Central memory CD8-positive, alpha-beta T cell (primary cell): ENCODE data around the gene F12.

Experiments used
- ATAC-seq: fragments of 150-1000 bp; cut with Tn5 transposase; replicated peaks from 2 replicates; pipeline ENCODE4 v1.10.0; 2022; ENCODE audit warnings: mild to moderate bottlenecking, moderate FRiP score, moderate number of reproducible peaks; ENCODE audit not compliant: poor library complexity, severe bottlenecking; ENCODE audit errors: extremely low read depth
- DNase-seq, 2 donors: peaks; one replicate each; pipeline ENCODE4 v3.0.0; 2021; ENCODE audit warnings: low spot score in 2 of 2
- H3K27ac Mint-ChIP-seq: one replicate; pipeline ENCODE4 v1.8.0; 2022; ENCODE audit warnings: low read depth, mild to moderate bottlenecking, moderate library complexity, mixed read lengths
- H3K27me3 Mint-ChIP-seq: one replicate; pipeline ENCODE4 v1.8.0; 2022; ENCODE audit warnings: mixed read lengths
- H3K36me3 Mint-ChIP-seq: one replicate; pipeline ENCODE4 v1.8.0; 2022; ENCODE audit warnings: mild to moderate bottlenecking, moderate library complexity, mixed read lengths; ENCODE audit not compliant: insufficient read depth
- H3K4me1 Mint-ChIP-seq: one replicate; pipeline ENCODE4 v1.8.0; 2022; ENCODE audit warnings: mixed read lengths
- H3K4me3 Mint-ChIP-seq: one replicate; pipeline ENCODE4 v1.8.0; 2022; ENCODE audit warnings: mild to moderate bottlenecking, moderate library complexity, mixed read lengths
- H3K9me3 Mint-ChIP-seq: one replicate; pipeline ENCODE4 v1.8.0; 2022; ENCODE audit warnings: mixed read lengths

The F12 gene

GRCh38 chr5:177443144-177443983, 34.0 kb upstream of the F12 start:
- H3K9me3 Mint-ChIP-seq = no peaks in the 10 kb centered on the region
- DNase-seq (no peak), ATAC-seq (no peak)
- H3K4me1 Mint-ChIP-seq = peaks cover 55% of the 10 kb centered on the region
- no peak overlapping the region for H3K4me3 Mint-ChIP-seq
- peak overlapping the region; percentile 98 for H3K27ac Mint-ChIP-seq
- peaks cover 30% of the 10 kb centered on the region for H3K36me3 Mint-ChIP-seq
- no peaks in the 10 kb centered on the region for H3K27me3 Mint-ChIP-seq

GRCh38 chr5:177442066-177442826, 32.9 kb upstream of the F12 start:
- Mint-ChIP-seq H3K4me3 (no peak overlapping the region), H3K4me1 (peaks cover 57% of the 10 kb centered on the region), H3K27me3 (no peaks in the 10 kb centered on the region), H3K9me3 (no peaks in the 10 kb centered on the region), H3K27ac (peak overlapping the region; percentile 68), H3K36me3 (peaks cover 37% of the 10 kb centered on the region)
- DNase-seq (no peak), ATAC-seq (no peak)

GRCh38 chr5:177440990-177441780, 31.8 kb upstream of the F12 start:
- peak overlapping the region; percentile 68 for H3K27ac Mint-ChIP-seq
- H3K27me3 Mint-ChIP-seq = no peaks in the 10 kb centered on the region
- peaks cover 45% of the 10 kb centered on the region for H3K36me3 Mint-ChIP-seq
- H3K4me1 Mint-ChIP-seq = peaks cover 64% of the 10 kb centered on the region
- ATAC-seq = no peak
- no peak overlapping the region for H3K4me3 Mint-ChIP-seq
- no peaks in the 10 kb centered on the region for H3K9me3 Mint-ChIP-seq
- DNase-seq = no peak

DNA sequence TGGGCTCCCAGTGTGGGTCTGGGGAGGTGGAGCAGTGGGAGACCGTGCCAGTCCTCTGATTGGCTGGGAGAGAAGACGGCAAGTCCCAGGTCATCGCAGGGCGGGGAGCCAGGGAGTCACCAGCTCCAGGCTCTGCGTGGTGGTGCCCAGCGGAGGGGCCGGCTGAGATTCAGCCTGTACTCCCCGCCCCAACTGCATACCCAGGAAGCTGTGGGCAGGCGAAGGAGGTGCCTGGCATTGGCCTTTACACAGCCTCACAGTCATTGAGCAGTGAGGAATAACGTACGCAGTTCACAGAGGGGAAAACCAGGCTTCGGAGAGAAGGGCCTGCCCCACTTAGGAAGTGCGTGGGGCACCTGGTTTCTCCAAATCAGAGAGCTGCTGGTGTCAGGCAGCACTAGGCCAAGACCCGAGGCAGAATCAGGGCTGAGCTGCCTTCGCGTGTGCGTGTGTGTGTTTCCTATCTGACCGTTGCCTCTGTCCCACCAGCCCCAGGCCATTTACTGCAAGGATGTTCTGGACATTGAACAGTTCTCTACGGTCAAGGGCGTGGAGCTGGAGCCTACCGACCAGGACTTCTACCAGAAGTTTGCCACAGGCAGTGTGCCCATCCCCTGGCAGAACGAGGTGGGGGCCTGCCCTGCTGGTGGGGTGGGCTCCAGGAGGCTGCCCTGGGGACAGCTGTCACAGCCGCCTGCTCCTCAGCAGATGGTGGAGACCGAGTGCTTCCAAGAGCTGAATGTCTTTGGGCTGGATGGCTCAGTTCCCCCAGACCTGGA, 31.0 kb upstream of the F12 start:
- Mint-ChIP-seq H3K36me3 (peaks cover 50% of the 10 kb centered on the region), H3K4me1 (peaks cover 56% of the 10 kb centered on the region), H3K4me3 (peak overlapping the region; percentile 20), H3K27me3 (no peaks in the 10 kb centered on the region), H3K9me3 (no peaks in the 10 kb centered on the region), H3K27ac (peak overlapping the region; percentile 84)
- peak; percentile 64 for ATAC-seq
- no peak for DNase-seq

- no peak for DNase-seq
- ATAC-seq = no peak
- H3K36me3 Mint-ChIP-seq = peaks cover 56% of the 10 kb centered on the region
- no peak overlapping the region for H3K4me3 Mint-ChIP-seq
- no peaks in the 10 kb centered on the region for H3K9me3 Mint-ChIP-seq
- H3K4me1 Mint-ChIP-seq = peaks cover 48% of the 10 kb centered on the region
- no peaks in the 10 kb centered on the region for H3K27me3 Mint-ChIP-seq
- H3K27ac Mint-ChIP-seq = peak overlapping the region; percentile 84
Observed at GRCh38 chr5:177439518-177440053, 30.2 kb upstream of the F12 start.

DNA sequence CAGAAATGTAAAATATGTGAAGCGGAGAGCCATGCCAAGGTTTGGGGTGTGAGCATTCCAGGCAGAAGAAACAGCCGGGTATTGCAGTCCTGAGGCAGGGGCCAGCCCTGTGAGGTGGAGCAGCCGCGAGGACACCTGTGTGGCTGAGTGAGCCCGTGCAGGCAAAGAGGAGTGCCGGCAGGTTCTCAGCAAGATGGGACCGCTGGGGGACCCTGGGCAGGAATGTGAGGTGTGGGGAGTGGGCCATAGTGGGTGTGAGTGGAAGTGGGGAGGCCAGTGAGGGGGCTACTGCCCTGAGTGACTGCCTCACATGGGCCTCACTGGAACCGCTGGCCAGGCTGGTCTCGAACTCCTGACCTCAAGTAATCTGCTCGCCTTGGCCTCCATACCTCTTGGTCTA, 29.1 kb upstream of the F12 start:
- DNase-seq (no peak), ATAC-seq (no peak)
- H3K9me3 Mint-ChIP-seq = no peaks in the 10 kb centered on the region
- H3K27me3 Mint-ChIP-seq = no peaks in the 10 kb centered on the region
- H3K4me1 Mint-ChIP-seq = peaks cover 45% of the 10 kb centered on the region
- H3K4me3 Mint-ChIP-seq = no peak overlapping the region
- peak overlapping the region; percentile 16 for H3K27ac Mint-ChIP-seq
- H3K36me3 Mint-ChIP-seq = peaks cover 65% of the 10 kb centered on the region

DNA sequence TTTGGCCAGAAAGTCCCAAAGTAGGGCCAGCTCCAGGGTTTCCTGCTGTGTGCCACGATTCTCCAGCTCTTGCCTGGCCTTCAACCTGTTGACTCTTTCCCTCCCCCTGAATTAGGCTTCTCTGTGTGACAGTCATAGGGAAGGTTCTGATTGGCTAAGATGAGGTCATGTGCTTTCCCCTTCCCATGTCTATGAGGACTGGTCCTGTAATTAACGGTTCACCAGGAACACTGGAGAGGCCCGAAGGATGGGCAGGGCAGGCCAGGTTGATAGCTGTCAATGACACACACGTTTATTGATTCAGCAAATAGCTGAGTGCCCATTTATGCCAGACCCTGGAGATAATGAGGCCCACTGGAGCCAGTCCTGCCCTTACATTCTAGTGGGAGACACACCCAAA, 28.3 kb upstream of the F12 start:
- H3K4me1 Mint-ChIP-seq = peaks cover 43% of the 10 kb centered on the region
- peaks cover 70% of the 10 kb centered on the region for H3K36me3 Mint-ChIP-seq
- H3K4me3 Mint-ChIP-seq = no peak overlapping the region

DNA sequence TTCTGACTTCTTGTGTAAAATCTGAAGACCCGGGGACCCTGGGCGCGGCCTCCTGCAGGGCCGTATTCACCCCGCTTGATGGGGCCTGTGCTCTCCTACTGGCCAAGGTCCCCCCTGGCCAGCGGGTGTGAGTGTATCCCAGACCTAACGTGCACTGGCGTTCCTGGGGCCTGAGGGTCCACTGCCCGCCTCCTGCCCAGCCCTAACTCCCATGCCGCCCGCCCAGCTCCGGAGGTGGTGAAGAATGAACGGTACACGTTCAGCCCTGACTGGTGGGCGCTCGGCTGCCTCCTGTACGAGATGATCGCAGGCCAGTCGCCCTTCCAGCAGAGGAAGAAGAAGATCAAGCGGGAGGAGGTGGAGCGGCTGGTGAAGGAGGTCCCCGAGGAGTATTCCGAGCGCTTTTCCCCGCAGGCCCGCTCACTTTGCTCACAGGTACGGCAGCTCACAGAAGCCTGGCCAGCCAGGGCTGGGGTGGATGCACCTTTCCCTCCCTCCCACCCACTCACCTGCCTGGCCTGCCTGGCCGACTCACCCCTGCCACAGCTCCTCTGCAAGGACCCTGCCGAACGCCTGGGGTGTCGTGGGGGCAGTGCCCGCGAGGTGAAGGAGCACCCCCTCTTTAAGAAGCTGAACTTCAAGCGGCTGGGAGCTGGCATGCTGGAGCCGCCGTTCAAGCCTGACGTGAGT, 26.6 kb upstream of the F12 start:
- Mint-ChIP-seq H3K4me3 (no peak overlapping the region), H3K36me3 (peaks cover 76% of the 10 kb centered on the region), H3K27ac (peak overlapping the region; percentile 73), H3K9me3 (no peaks in the 10 kb centered on the region), H3K4me1 (peaks cover 51% of the 10 kb centered on the region), H3K27me3 (no peaks in the 10 kb centered on the region)
- DNase-seq (no peak), ATAC-seq (no peak)

More for the DNA sequence above, 28.3 kb upstream of the F12 start:
- no peaks in the 10 kb centered on the region for H3K9me3 Mint-ChIP-seq
- H3K27ac Mint-ChIP-seq = peak overlapping the region; percentile 16
- no peak for ATAC-seq
- no peak for DNase-seq
- no peaks in the 10 kb centered on the region for H3K27me3 Mint-ChIP-seq

- Mint-ChIP-seq H3K27me3 (no peaks in the 10 kb centered on the region), H3K4me3 (peak overlapping the region; percentile 80), H3K27ac (no peak overlapping the region), H3K36me3 (peaks cover 82% of the 10 kb centered on the region), H3K4me1 (peaks cover 55% of the 10 kb centered on the region), H3K9me3 (no peaks in the 10 kb centered on the region)
- ATAC-seq (no peak), DNase-seq (no peak)
Observed at GRCh38 chr5:177434942-177435738, 25.8 kb upstream of the F12 start.

GRCh38 chr5:177434437-177434836, 25.1 kb upstream of the F12 start:
- Mint-ChIP-seq H3K4me3 (peak overlapping the region; percentile 80), H3K27me3 (no peaks in the 10 kb centered on the region), H3K4me1 (peaks cover 55% of the 10 kb centered on the region), H3K36me3 (peaks cover 86% of the 10 kb centered on the region), H3K9me3 (no peaks in the 10 kb centered on the region), H3K27ac (peak overlapping the region; percentile 16)
- ATAC-seq (peak; percentile 26), DNase-seq (no peak)
